WTC11 (cell line): ENCODE measurements around the gene LINC00237. TPM values are rescaled to one million over a fixed set of nuclear protein-coding genes. Genes with fewer than 3 reads are reported as not detected.

ENCODE experiments used
- FOXJ3 ChIP-seq: sonication (generic); formaldehyde crosslinking; IDR thresholded peaks from 2 replicates; pipeline ENCODE4 v1.9.0; 2021; ENCODE audit warnings: missing genetic modification reagents, mild to moderate bottlenecking, borderline replicate concordance
- HMGA2 ChIP-seq: fragments of 250-450 bp; sonication (Bioruptor Pico); IDR thresholded peaks from 2 replicates; pipeline ENCODE4 v1.4.0; 2021; ENCODE audit warnings: mild to moderate bottlenecking, moderate library complexity
- IRF2 ChIP-seq: sonication (generic); formaldehyde crosslinking; IDR thresholded peaks from 2 replicates; pipeline ENCODE4 v1.8.0; 2022; ENCODE audit warnings: low read depth, missing genetic modification reagents, borderline replicate concordance
- JUN ChIP-seq: sonication (generic); formaldehyde crosslinking; IDR thresholded peaks from 2 replicates; pipeline ENCODE4 v1.8.0; 2023; ENCODE audit warnings: mild to moderate bottlenecking, missing genetic modification reagents
- MXD4 ChIP-seq: fragments of 250-450 bp; sonication (Bioruptor Pico); IDR thresholded peaks from 2 replicates; pipeline ENCODE4 v1.8.0; 2021; ENCODE audit warnings: mild to moderate bottlenecking, moderate library complexity, borderline replicate concordance
- NFE2L1 ChIP-seq: sonication (generic); formaldehyde crosslinking; IDR thresholded peaks from 2 replicates; pipeline ENCODE4 v1.8.1; 2023; ENCODE audit warnings: missing genetic modification reagents
- RELA ChIP-seq: sonication (generic); formaldehyde crosslinking; IDR thresholded peaks from 2 replicates; pipeline ENCODE4 v1.8.1; 2022; ENCODE audit warnings: missing genetic modification reagents, mild to moderate bottlenecking, borderline replicate concordance
- ZNF232 ChIP-seq: sonication (generic); formaldehyde crosslinking; IDR thresholded peaks from 2 replicates; pipeline ENCODE4 v1.8.0; 2022; ENCODE audit warnings: mild to moderate bottlenecking, missing genetic modification reagents
- ZNF416 ChIP-seq: fragments of 250-450 bp; sonication (Bioruptor Pico); IDR thresholded peaks from 2 replicates; pipeline ENCODE4 v1.9.0; 2021; ENCODE audit warnings: mild to moderate bottlenecking, inconsistent platforms
- ZNF423 ChIP-seq: fragments of 250-450 bp; sonication (Bioruptor Pico); IDR thresholded peaks from 2 replicates; pipeline ENCODE4 v2.1.2; 2022; ENCODE audit warnings: mild to moderate bottlenecking, moderate library complexity
- total RNA-seq: library from RNA; stranded (reverse); gene quantifications from 3 replicates; pipeline ENCODE4 v1.2.3, GENCODE V29; 2021
- TF ChIP-seq, protein P1 (sequence below): sonication (generic); formaldehyde crosslinking; IDR thresholded peaks from 2 replicates; pipeline ENCODE4 v1.8.0; 2023; ENCODE audit warnings: mild to moderate bottlenecking, missing genetic modification reagents
- TF ChIP-seq, protein P2 (sequence below): sonication (generic); formaldehyde crosslinking; IDR thresholded peaks from 2 replicates; pipeline ENCODE4 v1.8.1; 2022; ENCODE audit warnings: missing genetic modification reagents, borderline replicate concordance
- TF ChIP-seq, protein P3 (sequence below): fragments of 250-450 bp; sonication (Bioruptor Pico); IDR thresholded peaks from 2 replicates; pipeline ENCODE4 v1.9.0; 2021; ENCODE audit warnings: mild to moderate bottlenecking
- TF ChIP-seq, protein P4 (sequence below): sonication (generic); formaldehyde crosslinking; IDR thresholded peaks from 2 replicates; pipeline ENCODE4 v1.8.0; 2023; ENCODE audit warnings: missing genetic modification reagents, mild to moderate bottlenecking, borderline replicate concordance
- TF ChIP-seq, protein P5 (sequence below): sonication (generic); formaldehyde crosslinking; IDR thresholded peaks from 2 replicates; pipeline ENCODE4 v1.8.0; 2022; ENCODE audit warnings: mild to moderate bottlenecking, missing genetic modification reagents
- TF ChIP-seq, protein P6 (sequence below): sonication (generic); formaldehyde crosslinking; IDR thresholded peaks from 2 replicates; pipeline ENCODE4 v1.8.0; 2022; ENCODE audit warnings: mild to moderate bottlenecking, missing genetic modification reagents
- TF ChIP-seq, protein P7 (sequence below): sonication (generic); formaldehyde crosslinking; IDR thresholded peaks from 2 replicates; pipeline ENCODE4 v1.8.1; 2023; ENCODE audit warnings: mild to moderate bottlenecking, missing genetic modification reagents
- TF ChIP-seq, protein P8 (sequence below): sonication (generic); formaldehyde crosslinking; IDR thresholded peaks from 2 replicates; pipeline ENCODE4 v1.8.1; 2023; ENCODE audit warnings: mild to moderate bottlenecking, missing genetic modification reagents, moderate library complexity
- TF ChIP-seq, protein P9 (sequence below): sonication (generic); formaldehyde crosslinking; IDR thresholded peaks from 2 replicates; pipeline ENCODE4 v1.8.0; 2022; ENCODE audit warnings: mild to moderate bottlenecking, missing genetic modification reagents

LINC00237 gene
- total RNA-seq, 1 experiment from 2014 or later, result 3.1 TPM

DNA sequence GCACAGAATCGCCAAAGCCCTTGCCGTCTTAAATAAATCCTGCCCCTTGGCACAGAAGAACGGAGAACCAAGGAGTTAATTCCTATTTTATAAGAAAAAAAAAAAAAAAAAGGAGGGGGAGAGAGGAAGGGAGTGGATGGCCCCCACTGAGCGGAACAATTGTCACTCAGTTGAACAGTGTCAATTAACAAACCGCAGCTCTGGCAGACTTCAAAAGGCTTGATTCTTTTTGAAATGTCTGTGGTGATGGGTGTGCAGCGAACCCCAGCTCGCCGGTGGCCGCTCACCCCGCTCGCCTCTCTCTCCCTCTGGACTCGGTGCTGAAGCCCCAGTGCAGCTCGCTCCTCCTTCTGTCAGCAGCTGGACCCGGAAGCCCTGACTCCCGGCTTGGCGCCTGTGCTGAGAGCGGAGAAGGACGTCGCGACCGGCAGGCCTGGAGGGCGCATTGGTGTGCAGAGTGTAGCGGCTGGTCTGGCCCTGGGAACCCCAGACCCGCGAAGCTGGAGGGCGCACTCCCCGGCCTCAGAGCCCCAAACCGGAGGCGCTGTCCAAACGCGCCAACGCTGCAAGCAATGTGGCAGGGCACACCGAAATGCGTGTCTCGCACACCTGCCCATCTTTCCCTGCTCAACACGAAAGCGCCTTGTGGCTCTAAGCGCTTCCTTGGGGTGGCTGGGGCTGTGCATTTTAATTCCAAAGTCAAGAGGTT is 3.4 kb downstream of the LINC00237 start (continued):
- TF ChIP-seq, protein P1, sequence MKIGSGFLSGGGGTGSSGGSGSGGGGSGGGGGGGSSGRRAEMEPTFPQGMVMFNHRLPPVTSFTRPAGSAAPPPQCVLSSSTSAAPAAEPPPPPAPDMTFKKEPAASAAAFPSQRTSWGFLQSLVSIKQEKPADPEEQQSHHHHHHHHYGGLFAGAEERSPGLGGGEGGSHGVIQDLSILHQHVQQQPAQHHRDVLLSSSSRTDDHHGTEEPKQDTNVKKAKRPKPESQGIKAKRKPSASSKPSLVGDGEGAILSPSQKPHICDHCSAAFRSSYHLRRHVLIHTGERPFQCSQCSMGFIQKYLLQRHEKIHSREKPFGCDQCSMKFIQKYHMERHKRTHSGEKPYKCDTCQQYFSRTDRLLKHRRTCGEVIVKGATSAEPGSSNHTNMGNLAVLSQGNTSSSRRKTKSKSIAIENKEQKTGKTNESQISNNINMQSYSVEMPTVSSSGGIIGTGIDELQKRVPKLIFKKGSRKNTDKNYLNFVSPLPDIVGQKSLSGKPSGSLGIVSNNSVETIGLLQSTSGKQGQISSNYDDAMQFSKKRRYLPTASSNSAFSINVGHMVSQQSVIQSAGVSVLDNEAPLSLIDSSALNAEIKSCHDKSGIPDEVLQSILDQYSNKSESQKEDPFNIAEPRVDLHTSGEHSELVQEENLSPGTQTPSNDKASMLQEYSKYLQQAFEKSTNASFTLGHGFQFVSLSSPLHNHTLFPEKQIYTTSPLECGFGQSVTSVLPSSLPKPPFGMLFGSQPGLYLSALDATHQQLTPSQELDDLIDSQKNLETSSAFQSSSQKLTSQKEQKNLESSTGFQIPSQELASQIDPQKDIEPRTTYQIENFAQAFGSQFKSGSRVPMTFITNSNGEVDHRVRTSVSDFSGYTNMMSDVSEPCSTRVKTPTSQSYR, result no peak
- TF ChIP-seq, protein P2, sequence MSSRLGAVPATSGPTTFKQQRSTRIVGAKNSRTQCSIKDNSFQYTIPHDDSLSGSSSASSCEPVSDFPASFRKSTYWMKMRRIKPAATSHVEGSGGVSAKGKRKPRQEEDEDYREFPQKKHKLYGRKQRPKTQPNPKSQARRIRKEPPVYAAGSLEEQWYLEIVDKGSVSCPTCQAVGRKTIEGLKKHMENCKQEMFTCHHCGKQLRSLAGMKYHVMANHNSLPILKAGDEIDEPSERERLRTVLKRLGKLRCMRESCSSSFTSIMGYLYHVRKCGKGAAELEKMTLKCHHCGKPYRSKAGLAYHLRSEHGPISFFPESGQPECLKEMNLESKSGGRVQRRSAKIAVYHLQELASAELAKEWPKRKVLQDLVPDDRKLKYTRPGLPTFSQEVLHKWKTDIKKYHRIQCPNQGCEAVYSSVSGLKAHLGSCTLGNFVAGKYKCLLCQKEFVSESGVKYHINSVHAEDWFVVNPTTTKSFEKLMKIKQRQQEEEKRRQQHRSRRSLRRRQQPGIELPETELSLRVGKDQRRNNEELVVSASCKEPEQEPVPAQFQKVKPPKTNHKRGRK (CRISPR knock-in tag), result no peak
- peak; percentile 55; the same call in 1 of the 2 replicates for TF ChIP-seq NFE2L1 (CRISPR knock-in tag)
- TF ChIP-seq, protein P3, sequence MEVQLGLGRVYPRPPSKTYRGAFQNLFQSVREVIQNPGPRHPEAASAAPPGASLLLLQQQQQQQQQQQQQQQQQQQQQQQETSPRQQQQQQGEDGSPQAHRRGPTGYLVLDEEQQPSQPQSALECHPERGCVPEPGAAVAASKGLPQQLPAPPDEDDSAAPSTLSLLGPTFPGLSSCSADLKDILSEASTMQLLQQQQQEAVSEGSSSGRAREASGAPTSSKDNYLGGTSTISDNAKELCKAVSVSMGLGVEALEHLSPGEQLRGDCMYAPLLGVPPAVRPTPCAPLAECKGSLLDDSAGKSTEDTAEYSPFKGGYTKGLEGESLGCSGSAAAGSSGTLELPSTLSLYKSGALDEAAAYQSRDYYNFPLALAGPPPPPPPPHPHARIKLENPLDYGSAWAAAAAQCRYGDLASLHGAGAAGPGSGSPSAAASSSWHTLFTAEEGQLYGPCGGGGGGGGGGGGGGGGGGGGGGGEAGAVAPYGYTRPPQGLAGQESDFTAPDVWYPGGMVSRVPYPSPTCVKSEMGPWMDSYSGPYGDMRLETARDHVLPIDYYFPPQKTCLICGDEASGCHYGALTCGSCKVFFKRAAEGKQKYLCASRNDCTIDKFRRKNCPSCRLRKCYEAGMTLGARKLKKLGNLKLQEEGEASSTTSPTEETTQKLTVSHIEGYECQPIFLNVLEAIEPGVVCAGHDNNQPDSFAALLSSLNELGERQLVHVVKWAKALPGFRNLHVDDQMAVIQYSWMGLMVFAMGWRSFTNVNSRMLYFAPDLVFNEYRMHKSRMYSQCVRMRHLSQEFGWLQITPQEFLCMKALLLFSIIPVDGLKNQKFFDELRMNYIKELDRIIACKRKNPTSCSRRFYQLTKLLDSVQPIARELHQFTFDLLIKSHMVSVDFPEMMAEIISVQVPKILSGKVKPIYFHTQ (CRISPR knock-in tag), result no peak
- TF ChIP-seq FOXJ3 (CRISPR knock-in tag), result no peak
- TF ChIP-seq, protein P4, sequence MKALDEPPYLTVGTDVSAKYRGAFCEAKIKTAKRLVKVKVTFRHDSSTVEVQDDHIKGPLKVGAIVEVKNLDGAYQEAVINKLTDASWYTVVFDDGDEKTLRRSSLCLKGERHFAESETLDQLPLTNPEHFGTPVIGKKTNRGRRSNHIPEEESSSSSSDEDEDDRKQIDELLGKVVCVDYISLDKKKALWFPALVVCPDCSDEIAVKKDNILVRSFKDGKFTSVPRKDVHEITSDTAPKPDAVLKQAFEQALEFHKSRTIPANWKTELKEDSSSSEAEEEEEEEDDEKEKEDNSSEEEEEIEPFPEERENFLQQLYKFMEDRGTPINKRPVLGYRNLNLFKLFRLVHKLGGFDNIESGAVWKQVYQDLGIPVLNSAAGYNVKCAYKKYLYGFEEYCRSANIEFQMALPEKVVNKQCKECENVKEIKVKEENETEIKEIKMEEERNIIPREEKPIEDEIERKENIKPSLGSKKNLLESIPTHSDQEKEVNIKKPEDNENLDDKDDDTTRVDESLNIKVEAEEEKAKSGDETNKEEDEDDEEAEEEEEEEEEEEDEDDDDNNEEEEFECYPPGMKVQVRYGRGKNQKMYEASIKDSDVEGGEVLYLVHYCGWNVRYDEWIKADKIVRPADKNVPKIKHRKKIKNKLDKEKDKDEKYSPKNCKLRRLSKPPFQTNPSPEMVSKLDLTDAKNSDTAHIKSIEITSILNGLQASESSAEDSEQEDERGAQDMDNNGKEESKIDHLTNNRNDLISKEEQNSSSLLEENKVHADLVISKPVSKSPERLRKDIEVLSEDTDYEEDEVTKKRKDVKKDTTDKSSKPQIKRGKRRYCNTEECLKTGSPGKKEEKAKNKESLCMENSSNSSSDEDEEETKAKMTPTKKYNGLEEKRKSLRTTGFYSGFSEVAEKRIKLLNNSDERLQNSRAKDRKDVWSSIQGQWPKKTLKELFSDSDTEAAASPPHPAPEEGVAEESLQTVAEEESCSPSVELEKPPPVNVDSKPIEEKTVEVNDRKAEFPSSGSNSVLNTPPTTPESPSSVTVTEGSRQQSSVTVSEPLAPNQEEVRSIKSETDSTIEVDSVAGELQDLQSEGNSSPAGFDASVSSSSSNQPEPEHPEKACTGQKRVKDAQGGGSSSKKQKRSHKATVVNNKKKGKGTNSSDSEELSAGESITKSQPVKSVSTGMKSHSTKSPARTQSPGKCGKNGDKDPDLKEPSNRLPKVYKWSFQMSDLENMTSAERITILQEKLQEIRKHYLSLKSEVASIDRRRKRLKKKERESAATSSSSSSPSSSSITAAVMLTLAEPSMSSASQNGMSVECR (CRISPR knock-in tag), result peak; percentile 82; the same call in 1 of the 2 replicates
- TF ChIP-seq, protein P5, sequence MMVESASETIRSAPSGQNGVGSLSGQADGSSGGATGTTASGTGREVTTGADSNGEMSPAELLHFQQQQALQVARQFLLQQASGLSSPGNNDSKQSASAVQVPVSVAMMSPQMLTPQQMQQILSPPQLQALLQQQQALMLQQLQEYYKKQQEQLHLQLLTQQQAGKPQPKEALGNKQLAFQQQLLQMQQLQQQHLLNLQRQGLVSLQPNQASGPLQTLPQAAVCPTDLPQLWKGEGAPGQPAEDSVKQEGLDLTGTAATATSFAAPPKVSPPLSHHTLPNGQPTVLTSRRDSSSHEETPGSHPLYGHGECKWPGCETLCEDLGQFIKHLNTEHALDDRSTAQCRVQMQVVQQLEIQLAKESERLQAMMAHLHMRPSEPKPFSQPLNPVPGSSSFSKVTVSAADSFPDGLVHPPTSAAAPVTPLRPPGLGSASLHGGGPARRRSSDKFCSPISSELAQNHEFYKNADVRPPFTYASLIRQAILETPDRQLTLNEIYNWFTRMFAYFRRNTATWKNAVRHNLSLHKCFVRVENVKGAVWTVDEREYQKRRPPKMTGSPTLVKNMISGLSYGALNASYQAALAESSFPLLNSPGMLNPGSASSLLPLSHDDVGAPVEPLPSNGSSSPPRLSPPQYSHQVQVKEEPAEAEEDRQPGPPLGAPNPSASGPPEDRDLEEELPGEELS, result peak; percentile 82
- no peak for TF ChIP-seq ZNF416 (CRISPR knock-in tag)
- TF ChIP-seq HMGA2 (CRISPR knock-in tag), result no peak
- no peak for TF ChIP-seq ZNF423 (CRISPR knock-in tag)
- TF ChIP-seq, protein P6, sequence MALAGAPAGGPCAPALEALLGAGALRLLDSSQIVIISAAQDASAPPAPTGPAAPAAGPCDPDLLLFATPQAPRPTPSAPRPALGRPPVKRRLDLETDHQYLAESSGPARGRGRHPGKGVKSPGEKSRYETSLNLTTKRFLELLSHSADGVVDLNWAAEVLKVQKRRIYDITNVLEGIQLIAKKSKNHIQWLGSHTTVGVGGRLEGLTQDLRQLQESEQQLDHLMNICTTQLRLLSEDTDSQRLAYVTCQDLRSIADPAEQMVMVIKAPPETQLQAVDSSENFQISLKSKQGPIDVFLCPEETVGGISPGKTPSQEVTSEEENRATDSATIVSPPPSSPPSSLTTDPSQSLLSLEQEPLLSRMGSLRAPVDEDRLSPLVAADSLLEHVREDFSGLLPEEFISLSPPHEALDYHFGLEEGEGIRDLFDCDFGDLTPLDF (CRISPR knock-in tag), result no peak
- TF ChIP-seq, protein P7, sequence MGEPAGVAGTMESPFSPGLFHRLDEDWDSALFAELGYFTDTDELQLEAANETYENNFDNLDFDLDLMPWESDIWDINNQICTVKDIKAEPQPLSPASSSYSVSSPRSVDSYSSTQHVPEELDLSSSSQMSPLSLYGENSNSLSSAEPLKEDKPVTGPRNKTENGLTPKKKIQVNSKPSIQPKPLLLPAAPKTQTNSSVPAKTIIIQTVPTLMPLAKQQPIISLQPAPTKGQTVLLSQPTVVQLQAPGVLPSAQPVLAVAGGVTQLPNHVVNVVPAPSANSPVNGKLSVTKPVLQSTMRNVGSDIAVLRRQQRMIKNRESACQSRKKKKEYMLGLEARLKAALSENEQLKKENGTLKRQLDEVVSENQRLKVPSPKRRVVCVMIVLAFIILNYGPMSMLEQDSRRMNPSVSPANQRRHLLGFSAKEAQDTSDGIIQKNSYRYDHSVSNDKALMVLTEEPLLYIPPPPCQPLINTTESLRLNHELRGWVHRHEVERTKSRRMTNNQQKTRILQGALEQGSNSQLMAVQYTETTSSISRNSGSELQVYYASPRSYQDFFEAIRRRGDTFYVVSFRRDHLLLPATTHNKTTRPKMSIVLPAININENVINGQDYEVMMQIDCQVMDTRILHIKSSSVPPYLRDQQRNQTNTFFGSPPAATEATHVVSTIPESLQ (CRISPR knock-in tag), result no peak
- TF ChIP-seq, protein P8, sequence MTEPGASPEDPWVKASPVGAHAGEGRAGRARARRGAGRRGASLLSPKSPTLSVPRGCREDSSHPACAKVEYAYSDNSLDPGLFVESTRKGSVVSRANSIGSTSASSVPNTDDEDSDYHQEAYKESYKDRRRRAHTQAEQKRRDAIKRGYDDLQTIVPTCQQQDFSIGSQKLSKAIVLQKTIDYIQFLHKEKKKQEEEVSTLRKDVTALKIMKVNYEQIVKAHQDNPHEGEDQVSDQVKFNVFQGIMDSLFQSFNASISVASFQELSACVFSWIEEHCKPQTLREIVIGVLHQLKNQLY (CRISPR knock-in tag), result no peak
- no peak for TF ChIP-seq MXD4 (CRISPR knock-in tag)
- no peak for TF ChIP-seq ZNF232 (CRISPR knock-in tag)
- no peak for TF ChIP-seq IRF2 (CRISPR knock-in tag)
- no peak for TF ChIP-seq RELA (CRISPR knock-in tag)
- peak; percentile 41; the same call in 1 of the 2 replicates for TF ChIP-seq JUN (CRISPR knock-in tag)
- TF ChIP-seq, protein P9, sequence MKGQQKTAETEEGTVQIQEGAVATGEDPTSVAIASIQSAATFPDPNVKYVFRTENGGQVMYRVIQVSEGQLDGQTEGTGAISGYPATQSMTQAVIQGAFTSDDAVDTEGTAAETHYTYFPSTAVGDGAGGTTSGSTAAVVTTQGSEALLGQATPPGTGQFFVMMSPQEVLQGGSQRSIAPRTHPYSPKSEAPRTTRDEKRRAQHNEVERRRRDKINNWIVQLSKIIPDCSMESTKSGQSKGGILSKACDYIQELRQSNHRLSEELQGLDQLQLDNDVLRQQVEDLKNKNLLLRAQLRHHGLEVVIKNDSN (CRISPR knock-in tag), result peak; percentile 56; the same call in 1 of the 2 replicates
